Erythroblast (primary cell): Measurements from ENCODE around the gene PPARD.
A peak's percentile ranks its signal among the peaks of the same experiment; 100 is the strongest.

Experiments
- DNase-seq, 2 experiments: peaks; one replicate each; lab custom pipeline; 2025; lab: John Stamatoyannopoulos, UW
- GATA1 ChIP-seq: IDR thresholded peaks from 2 replicates; pipeline ENCODE4 v1.6.1; 2011; ENCODE audit warnings: low read depth, mild to moderate bottlenecking, control low read depth, low read length, moderate library complexity
- POLR2A ChIP-seq: IDR thresholded peaks from 2 replicates; pipeline ENCODE4 v1.6.1; 2011; ENCODE audit warnings: mild to moderate bottlenecking, low read length

Gene PPARD

GRCh38 chr6:35391240-35391968 lies 49.0 kb downstream of the PPARD start:
- DNase-seq: no peak
- TF ChIP-seq POLR2A (no peak), GATA1 (no peak)

DNA sequence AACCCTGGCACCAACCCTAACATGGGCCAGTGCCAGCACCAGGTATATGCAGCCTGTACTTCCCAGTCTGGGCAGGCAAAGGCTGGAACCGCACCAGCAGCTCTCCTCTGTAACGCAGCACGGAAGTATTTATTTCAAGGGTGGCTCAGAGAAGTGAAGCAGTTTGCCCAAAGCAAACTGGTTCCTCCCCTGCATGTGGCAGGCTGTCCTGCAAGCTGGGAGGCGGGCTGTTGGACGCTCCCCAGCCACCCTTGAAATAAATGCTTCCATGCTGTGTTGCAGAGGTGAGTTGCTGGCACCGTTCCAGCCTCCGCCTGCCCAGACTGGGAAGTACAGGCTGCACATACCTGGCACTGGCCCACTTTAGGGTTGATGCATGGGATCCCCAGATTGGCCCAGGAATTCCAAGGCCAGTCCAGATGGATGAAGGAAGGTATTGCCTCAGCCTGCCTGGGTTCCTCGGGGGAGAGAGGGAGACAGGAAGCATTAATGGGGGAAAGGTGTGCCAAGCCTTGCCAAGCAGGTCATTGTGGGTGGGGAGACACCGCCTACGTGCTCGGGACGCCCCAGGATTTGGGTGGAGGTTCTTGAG lies 49.8 kb downstream of the PPARD start:
- TF ChIP-seq POLR2A (no peak), GATA1 (no peak)
- DNase-seq: no peak

- no peak for TF ChIP-seq POLR2A
- no peak for TF ChIP-seq GATA1
- peak; percentile 29 to 53 for DNase-seq
Observed at GRCh38 chr6:35392773-35393672, 50.7 kb downstream of the PPARD start.

DNA sequence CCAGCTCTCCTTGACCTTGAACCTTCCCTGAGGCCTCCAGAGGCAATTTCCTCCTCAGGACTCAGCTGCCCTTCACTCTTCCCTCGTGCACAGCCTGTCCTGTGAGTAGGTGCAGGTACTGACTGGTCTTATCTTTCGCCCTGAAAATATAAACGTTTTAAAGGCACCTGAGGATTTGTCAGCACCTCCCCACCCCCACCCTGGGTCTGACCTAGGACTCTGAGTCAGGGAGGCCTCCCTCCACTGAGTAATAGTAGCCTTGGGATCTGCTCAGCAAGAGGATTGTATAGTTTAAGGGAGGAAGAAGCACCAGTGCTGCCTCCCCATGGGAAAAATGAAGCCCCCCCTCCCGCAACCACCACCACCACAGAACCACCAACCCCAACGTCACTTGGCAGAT lies 54.6 kb downstream of the PPARD start:
- DNase-seq: no peak

GRCh38 chr6:35397806-35398418 lies 55.6 kb downstream of the PPARD start:
- DNase-seq: no peak
- TF ChIP-seq POLR2A: no peak
- TF ChIP-seq GATA1: no peak

More for the DNA sequence above, 54.6 kb downstream of the PPARD start:
- TF ChIP-seq GATA1: no peak
- TF ChIP-seq POLR2A: no peak

DNA sequence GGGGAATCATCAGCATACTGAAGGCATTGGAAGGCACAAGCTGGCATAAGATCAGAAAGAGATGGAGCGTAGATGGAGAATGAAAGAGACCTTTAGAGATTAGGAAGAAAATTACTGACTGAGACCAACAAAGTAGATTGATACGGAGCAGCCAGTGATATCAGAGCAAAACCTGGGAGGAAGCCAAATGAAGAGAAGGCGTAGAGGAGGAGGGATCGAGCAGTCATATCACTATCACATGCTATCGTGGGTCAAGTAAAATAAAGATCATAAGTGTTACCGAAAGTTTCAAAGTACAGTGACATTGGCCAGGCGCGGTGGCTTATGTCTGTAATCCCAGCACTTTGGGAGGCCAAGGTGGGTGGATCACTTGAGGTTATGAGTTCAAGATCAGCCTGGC lies 56.2 kb downstream of the PPARD start:
- DNase-seq: no peak
- TF ChIP-seq POLR2A (no peak), GATA1 (no peak)

- no peak for TF ChIP-seq POLR2A
- TF ChIP-seq GATA1: no peak
- DNase-seq: no peak
Observed at GRCh38 chr6:35400111-35400510, 57.8 kb downstream of the PPARD start.

GRCh38 chr6:35400901-35401311 lies 58.5 kb downstream of the PPARD start:
- TF ChIP-seq POLR2A (no peak), GATA1 (no peak)
- DNase-seq: no peak

DNA sequence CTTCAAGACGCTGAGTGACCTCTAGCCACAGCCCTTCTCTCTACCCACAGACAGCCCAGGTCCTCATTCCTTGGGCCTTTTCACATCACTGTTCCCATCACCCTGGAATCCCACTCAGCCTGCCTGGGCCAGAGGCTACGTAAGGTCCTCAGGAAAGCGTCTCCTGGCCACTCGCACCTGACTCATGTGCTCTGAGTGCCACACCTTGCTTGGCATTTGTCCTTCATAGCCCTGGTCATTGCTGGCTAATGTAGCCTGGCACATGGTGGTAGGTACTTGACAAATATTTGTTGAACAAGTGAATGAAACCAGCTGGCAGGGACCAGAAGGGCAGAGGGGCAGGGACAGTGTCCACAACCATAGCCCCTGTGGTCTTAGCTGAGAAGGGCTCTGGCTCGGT lies 59.2 kb downstream of the PPARD start:
- DNase-seq: no peak
- TF ChIP-seq POLR2A: no peak
- no peak for TF ChIP-seq GATA1

- TF ChIP-seq POLR2A (no peak), GATA1 (no peak)
- DNase-seq: no peak
Observed at GRCh38 chr6:35402136-35402855, 59.9 kb downstream of the PPARD start.

- DNase-seq: no peak
- no peak for TF ChIP-seq POLR2A
- TF ChIP-seq GATA1: no peak
Observed at GRCh38 chr6:35402856-35403191, 60.5 kb downstream of the PPARD start.

DNA sequence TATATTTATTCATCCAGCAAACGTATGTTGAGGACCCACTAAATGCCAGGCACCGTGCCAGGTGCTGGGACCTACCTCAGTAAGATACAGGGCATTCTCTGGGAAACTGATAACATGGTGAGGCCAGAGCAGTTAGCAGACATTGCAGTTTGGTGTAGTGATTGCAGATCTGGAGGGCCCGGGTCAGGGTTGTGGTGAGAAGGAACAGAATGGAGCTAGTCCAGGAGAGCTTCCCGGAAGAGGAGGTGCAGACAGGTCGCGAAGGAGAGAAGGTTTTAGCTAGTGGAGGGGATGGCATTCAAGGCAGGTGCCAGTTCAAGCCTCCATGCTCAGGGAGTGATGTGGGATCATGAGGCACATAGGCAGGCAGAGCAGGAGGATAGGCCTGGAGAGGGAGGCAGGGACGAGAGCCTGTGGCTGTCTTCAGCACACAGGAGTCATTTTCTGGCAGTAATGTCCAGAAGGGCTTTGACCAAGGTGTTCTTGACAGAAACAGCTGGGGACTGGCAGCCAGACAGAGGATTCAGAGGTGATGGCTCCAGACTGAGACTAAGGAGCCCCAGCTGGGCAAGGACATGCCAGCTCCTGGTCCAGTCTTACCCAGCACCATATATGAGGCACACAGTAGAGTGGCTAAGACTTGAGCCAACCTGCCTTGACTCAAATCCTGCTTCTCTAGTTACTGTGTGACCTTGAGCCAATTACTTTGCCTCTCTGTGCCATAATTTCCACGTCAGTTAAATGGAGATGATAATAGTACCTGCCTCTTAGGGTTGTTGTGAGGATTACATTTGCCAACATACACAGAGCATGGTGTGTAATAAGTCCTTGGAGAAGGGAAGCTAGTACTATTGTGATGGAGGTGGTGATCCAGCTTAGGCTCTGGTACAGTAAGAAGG lies 61.4 kb downstream of the PPARD start:
- TF ChIP-seq POLR2A (no peak), GATA1 (no peak)
- no peak for DNase-seq
